ENCODE data around the gene MYBPC1. TPM values are rescaled to one million over a fixed set of nuclear protein-coding genes. Genes with fewer than 3 reads are reported as not detected.

Gene MYBPC1
- total and polyA plus RNA-seq, 2 of the 13 experiments (the other 11 are each of a cell fraction or from before 2014, with no cell fraction given) = 0.31 to 0.53 TPM

- TF ChIP-seq ZNF709 (CRISPR knock-in tag; IDR thresholded peaks at IDR 0.05) (no peak), PHF8 (CRISPR knock-in tag; IDR thresholded peaks at IDR 0.05) (peak; percentile 39), ZNF281 (CRISPR knock-in tag; IDR thresholded peaks at IDR 0.05; ENCODE audit: borderline replicate concordance) (peak; percentile 69; the same call in 1 of the 2 replicates), ATAD3A (CRISPR knock-in tag; IDR thresholded peaks at IDR 0.05) (no peak), SRSF9 (IDR thresholded peaks at IDR 0.05; ENCODE audit: borderline replicate concordance, insufficient read depth, low read depth, low read length, poor library complexity, severe bottlenecking) (no peak), ZC3H13 (CRISPR knock-in tag; IDR thresholded peaks at IDR 0.05) (no peak), ZNF20 (CRISPR knock-in tag; IDR thresholded peaks at IDR 0.05) (no peak), KDM1A (CRISPR knock-in tag; IDR thresholded peaks at IDR 0.05) (0 out of 2 replicates have a peak, but pooled peaks have one; percentile 67), MTA3 (CRISPR knock-in tag; IDR thresholded peaks at IDR 0.05) (no peak), SMAD3 (CRISPR knock-in tag; IDR thresholded peaks at IDR 0.05) (peak; percentile 94), CREM (IDR thresholded peaks at IDR 0.05) (peak; percentile 97), CREM (CRISPR knock-in tag; IDR thresholded peaks at IDR 0.05) (no peak), HOXA9 (CRISPR knock-in tag; IDR thresholded peaks at IDR 0.05; ENCODE audit: borderline replicate concordance) (no peak; the same call in 1 of the 2 replicates), CREB1 (IDR thresholded peaks at IDR 0.05) (no peak), CREB1 (CRISPR knock-in tag; IDR thresholded peaks at IDR 0.05) (peak; percentile 78), ZSCAN12 (CRISPR knock-in tag; IDR thresholded peaks at IDR 0.05) (no peak), ZNF143 (CRISPR knock-in tag; IDR thresholded peaks at IDR 0.05) (no peak), ARNT2 (CRISPR knock-in tag; IDR thresholded peaks at IDR 0.05; ENCODE audit: low read depth) (0 out of 2 replicates have a peak, but pooled peaks have one; percentile 48), SIX1 (CRISPR knock-in tag; IDR thresholded peaks at IDR 0.05; ENCODE audit: borderline replicate concordance) (peak; percentile 71; the same call in 1 of the 2 replicates), SYNCRIP (IDR thresholded peaks at IDR 0.05; ENCODE audit: insufficient read depth, low read depth, low read length) (no peak), BATF2 (CRISPR knock-in tag; IDR thresholded peaks at IDR 0.05) (no peak), AKNA (CRISPR knock-in tag; IDR thresholded peaks at IDR 0.05; ENCODE audit: borderline replicate concordance) (no peak), ZNF619 (CRISPR knock-in tag; IDR thresholded peaks at IDR 0.05) (no peak)
Observed at GRCh38 chr12:101608301-101609133, 13.7 kb downstream of the MYBPC1 start (continued).
